ENCODE results near the gene RAB7A.
"Not testable (repeated sequence)": the region's sequence is repeated elsewhere in the genome, so short reads cannot be mapped to it uniquely, and the experiment has no call there.

The RAB7A gene

DNA sequence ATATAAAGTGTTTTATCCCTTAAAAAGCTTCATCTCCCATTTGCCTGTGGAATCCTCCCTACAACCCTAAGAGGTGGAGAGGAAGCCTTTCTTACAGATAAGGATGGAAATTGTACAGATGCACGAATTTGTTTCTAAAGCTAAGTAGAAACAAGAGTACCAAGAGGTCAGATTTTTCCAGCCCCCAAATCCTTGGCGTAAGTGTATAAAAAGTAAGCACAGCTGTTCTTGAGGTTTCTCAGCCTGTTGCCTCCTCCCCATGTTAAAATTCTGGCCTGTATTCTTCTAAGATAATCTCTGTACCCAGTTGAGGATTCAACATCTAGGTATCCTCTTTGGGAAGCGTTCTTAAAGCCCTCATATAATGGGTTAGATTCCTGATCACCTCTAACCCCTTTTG, 34.9 kb downstream of the RAB7A start:
- DNase-seq, result no peak

DNA sequence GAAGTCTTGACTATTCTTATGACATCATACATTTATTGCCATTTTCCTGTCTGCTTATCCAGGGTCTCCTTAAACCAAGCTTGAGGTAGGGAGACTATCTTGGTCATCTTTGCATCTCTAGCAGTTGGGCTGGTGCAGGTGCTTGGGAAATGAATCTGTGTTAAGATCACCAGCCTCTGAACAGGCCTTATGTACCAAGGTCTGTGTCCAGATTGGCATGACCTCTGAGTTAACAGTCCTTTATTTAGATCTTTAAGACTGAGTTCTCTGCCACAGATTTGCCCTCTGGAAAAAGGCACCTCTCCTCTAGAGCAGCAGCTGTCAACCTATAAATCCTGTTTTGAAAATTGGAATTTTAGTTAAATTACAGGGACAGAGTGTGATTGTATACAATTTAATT, 35.4 kb downstream of the RAB7A start:
- DNase-seq, result no peak

DNA sequence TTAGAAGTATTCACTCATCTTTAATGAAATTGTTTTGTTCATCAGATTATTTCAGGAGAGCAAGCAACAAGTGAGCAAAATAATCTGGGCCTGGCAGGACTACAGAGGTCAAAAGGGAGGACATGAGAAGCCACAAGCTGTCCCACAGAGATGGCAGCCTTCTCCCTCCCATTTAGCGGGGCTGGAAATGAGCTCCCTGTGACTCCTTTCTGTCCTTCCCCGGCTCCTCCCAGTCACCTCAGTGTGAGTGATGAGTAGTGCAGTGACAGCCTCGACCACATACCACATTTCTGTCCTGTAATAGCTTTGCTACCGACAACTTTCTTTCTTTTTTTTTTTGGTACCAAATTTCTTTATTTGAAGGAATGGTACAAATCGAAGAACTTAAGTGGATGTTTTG, 38.0 kb downstream of the RAB7A start:
- DNase-seq, result no peak

DNA sequence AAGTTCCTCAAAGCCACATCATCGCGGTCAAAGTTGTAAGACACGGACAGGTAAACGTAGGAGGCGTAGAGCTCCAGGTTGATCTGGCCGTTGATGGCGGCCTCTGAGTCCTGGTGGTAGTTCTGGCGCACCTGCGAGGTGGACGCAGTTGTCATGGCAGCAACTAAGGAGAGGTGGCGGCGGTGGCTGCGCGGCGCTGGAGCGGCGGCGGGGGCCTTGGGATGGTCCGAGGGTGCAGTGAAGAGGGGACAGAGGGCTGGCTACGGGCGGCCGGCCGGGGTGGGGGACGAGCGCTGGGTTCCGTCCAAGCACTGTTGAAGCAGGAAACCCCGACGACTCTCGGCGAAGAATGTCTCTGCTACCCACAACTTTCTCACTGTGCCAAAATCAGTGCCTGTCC, 38.9 kb downstream of the RAB7A start:
- DNase-seq, result no peak

DNA sequence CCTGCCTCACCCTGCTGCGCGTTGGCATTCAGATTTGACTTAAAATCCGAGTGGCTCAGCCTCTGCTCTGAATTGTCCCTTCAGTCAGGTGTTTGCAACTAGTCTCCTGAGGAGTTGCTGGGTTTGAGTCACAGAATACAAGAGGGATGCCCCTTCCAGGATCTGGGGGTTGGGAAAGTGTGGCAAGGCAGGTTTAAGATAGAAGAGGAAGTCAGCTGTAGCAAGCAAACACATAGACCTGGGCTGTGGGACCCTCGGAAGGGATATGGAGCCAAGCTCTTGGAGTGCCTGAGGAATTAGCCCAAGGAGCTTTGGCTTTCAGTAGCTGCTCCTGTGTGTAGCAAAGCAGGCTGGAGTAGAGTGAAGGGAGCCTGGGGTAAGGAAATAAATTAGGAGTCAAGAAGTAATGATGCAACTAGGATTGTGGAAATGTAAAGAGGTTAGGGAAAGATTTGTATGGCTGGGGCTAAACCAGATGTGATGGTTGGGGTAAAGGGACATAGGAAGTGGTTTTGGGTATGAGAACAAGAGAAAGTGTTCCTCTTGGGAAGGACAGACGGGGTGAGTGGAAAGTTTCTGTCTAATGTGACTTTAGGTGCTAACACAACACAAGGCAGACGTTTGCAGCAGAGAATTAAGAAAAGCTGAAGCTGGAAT, 41.2 kb downstream of the RAB7A start:
- no peak for DNase-seq

DNA sequence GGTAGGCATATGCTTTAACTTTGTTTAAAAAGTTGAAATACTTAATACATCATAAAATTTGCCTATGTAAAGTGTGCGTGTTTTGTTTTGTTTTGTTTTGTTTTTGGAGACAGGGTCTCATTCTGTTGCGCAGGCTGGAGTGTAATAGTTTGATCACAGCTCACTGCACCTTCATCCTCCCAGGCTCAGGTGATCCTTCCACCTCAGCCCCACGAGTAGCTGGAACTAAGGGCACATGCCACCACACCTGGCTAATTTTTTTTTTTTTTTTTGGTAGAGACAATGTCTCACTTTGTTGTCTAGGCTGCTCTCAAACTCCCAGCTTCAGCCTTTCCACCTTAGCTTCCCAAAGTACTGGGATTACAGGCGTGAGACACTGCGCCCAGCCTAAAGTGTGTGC, 42.5 kb downstream of the RAB7A start:
- DNase-seq, result no peak

DNA sequence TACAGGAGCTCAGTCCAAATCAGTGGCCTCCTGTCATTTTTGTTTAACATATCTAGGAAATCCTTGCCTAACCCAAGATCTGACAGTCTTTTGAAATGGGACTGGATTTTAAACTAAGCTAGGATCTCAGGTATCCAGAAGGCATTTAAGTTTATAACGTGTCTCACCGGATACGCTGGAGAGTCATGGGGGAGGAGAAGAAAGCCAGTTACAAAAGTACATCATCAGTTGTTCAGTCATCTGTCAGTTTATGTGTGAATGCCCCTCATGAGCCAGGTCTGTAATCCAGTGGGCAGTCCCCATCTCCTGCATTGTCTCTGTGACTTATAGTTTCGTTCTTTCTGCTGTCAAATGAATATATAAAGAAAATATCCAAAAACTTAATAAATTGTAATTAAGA, 44.4 kb downstream of the RAB7A start:
- DNase-seq, result no peak

DNA sequence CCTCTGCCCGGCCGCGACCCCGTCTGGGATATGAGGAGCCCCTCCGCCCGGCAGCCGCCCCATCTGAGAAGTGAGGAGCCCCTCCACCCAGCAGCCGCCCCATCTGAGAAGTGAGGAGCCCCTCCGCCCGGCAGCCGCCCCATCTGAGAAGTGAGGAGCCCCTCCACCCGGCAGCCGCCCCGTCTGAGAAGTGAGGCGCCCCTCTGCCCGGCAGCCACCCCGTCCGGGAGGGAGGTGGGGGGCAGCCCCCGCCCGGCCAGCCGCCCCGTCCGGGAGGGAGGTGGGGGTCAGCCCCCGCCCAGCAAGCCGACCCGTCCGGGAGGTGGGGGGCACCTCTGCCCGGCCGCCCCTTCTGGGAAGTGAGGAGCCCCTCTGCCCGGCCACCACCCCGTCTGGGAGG, 47.2 kb downstream of the RAB7A start:
- not testable (repeated sequence) for DNase-seq

DNA sequence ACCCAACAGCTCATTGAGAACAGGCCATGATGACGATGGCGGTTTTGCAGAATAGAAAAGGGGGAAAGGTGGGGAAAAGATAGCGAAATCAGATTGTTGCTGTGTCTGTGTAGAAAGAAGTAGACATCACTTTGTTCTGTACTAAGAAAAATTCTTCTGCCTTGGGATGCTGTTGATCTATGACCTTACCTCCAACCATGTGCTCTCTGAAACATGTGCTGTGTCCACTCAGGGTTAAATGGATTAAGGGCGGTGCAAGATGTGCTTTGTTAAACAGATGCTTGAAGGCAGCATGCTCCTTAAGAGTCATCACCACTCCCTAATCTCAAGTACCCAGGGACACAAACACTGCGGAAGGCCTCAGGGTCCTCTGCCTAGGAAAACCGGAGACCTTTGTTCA, 47.6 kb downstream of the RAB7A start:
- DNase-seq, result not testable (repeated sequence)

DNA sequence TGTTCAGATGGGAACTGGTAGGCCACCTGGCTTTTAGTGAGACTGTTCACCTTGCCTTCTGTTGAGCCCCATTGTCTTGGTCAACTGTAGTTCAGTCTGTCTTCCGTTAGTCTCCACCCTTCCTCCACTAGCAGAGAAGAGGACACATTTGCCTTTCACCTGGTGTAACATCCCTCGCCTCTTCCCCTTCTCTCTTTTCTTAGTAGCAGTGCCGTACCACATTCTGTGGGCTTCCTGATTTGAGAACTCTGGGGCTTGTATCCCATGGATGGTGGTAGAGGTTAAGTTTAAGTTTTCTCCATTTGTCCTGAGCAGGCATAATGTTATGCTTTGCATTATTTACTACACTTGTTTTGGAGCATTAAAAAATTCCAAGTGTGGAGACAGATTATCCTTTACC, 49.3 kb downstream of the RAB7A start:
- DNase-seq, result no peak

DNA sequence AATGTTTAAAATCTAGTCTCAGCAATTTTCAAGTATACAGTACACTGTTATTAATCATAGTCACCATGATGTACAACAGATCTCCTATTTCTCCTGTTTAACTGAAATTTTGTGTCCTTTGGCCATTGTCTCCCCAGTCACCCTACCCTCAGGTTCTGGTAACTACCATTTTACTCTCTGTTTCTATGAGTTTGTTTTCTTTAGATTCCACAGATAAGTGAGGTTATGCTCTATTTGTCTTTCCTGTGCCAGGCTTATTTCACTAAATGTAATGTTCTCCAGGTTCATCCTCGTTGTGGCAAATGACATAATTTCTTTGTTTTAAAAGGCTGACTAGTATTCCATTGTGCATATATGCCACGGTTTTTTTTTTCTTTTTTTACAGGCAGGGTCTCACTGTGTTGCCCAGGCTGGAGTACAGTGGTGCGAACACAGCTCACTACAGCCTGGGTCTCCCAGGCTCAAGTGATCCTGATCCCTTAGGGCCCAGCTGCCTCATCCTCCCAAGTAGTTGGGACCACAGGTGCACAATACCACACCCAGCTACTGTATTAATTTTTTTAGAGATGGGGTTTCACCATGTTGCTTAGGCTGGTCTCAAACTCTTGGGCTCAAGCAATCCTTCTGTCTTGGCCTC, 50.0 kb downstream of the RAB7A start:
- DNase-seq, result no peak

DNA sequence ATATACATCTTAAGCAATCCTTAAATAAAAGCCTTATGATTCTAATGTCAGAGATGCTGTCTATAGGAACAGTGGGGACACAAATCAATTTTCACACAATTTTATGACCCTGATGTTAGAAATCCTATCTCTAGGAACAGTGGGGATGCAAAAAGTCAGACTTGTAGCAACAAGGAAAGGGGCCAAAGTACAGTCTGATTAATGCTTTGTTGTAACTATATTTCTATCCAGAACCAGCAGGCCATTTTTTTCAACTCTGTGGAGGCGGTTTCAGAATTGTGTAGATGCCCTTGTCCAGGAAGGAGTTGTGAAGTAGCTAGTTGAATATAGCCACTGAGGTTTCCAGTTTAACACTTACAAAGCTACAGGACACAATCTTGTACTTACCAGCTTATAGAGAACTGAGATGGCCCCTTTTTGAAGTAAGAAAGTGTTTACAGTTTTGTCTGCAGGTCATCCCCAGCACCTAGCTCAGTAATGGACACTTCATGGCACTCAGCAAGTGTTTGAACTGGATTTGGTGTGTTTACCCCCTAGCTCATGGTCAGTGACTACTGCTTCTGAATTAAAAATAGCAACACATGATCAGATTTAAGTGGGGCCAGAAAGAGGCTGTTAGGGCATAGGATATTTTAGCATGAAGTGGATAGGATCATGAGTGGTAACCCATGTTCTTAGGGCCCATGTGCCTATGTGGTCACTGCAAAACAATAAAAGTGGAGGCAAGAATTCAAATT, 54.3 kb downstream of the RAB7A start:
- no peak for DNase-seq

DNA sequence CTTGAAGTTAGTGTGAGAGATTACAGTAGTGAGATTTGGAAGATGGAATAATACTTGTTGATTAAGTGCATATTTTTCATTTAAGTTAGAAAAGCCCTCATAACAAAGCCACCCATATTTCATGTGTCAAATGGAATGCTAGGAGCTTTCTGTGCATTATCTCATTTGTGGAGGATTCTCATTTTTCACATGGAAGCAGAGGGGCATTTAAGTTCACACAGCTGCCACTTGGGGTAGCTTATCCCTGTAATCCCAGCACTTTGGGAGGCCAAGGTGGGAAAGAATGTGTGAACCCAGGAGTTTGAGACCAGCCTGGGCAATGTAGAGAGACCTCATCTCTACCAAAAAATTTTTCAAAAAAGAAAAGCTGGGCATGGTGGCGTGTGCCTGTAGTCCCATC, 55.2 kb downstream of the RAB7A start:
- no peak for DNase-seq

DNA sequence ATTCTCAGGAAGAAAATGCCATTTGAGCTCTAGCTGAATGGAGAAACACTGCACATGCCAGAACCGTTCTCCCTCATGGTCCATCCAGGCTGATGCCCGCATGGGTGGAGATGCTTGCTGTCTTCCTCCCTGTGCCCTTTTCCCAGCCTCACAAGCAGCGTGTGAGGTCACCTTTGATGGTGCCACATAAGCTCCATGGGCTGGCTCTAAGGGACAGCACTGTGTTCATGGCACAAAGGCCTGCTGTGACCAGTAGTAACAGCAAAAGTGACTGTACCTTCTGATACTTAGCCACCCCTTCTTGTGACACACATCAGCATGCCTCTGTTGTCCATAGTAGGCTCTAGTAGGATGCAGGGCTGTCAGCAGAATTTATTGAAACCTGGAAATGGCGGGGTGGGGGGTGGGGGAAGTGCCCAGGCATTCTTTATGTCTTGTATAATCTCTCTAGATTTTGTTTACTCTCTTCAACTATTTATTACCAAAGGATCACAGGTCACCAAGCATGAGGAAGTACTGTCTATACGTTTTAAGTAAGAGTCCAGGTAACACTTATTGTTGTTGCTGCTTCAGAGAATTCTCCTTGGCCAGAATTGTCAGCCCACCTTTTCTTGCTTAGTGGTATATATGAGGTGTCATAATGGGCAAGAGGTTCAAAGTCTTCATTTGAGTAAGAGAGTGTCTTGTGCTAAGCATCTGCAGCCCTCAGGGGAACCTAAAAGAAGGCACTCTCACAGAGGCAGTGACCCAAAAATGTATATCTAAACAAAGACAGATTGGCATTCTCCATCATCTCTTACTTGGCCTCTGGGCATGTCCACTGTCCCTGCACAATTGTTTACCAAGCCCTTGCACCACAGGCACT, 56.5 kb downstream of the RAB7A start:
- DNase-seq, result no peak

DNA sequence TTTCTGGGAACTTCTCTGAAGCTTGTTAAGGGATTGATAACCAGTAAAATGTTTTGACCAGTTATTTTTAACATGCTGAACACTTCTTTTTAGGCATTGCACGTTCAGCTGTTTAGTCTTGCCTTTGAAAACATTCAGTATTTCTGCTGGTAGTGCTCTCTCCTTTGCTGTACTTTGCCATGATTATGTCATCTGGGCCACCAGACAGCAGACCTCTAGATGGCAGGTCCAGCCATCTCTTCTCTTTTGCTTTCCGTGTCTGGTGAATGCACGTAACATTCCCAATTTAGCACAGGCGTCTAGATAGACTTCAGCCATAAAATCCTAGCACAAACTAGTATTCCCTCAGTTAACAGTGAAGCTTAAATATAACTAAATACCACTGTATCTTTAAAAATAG, 57.8 kb downstream of the RAB7A start:
- DNase-seq, result no peak

DNA sequence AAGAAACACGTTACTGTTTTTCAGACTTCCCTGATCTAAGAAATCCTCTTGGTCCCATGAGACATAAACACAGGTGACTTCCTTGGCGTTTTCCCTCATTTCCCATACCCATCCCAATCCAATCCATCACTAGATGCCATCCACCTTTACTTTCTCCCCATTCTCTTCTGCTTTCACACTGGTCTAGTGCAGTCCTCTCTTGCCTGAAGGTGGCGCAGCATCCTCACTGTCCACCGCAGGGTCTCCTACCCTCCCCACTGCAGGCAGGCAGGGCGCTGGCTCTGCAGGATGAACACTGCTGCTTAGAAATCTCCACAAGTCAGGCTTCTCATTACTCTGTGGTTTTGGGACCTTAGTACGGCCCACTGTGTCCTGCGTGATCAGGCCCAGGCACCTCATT, 58.2 kb downstream of the RAB7A start:
- no peak for DNase-seq

DNA sequence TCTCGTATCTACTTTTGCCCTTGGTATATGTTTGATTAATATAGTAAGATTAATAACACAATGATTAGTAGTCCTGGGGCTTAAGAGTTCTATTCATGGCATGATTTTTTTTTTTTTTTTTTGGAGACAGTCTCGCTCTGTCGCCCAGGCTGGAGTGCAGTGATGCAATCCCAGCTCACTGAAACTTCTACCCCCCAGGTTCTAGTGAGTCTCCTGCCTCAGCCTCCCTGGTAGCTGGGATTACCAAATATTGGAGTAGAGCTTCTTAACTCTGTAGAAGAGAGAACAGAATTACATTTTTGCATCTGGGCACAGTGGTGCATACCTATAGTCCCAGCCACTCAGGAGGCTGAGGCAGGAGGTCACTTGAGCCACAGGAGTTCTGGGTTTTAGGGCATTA, 58.9 kb downstream of the RAB7A start:
- DNase-seq, result no peak

DNA sequence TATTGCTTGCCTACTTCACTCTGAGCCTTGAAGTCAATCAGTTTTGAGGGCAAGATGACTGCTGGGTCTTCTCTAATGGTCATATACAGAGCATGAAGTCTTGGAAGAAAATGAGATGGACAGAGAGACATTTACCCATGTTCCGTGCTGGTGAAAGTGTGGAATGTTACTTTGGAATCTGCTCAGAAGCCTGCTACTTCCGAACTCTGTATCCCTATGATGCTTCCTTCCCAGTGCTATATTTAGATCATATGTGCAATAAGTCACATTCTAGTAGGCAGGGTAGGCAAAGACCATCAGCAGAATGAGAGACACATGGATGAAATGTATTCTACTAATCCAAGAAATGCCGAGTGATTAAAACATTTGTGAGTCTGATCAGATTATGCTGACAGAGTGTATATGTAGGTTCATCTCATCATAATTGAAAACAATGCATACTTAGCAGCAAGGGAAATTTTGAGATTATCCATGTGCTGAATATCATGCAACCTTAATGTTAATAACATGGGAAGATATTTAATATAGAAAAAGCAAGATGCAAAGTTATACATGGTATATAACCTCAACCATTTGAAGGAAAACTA, 60.5 kb downstream of the RAB7A start:
- DNase-seq, result no peak

DNA sequence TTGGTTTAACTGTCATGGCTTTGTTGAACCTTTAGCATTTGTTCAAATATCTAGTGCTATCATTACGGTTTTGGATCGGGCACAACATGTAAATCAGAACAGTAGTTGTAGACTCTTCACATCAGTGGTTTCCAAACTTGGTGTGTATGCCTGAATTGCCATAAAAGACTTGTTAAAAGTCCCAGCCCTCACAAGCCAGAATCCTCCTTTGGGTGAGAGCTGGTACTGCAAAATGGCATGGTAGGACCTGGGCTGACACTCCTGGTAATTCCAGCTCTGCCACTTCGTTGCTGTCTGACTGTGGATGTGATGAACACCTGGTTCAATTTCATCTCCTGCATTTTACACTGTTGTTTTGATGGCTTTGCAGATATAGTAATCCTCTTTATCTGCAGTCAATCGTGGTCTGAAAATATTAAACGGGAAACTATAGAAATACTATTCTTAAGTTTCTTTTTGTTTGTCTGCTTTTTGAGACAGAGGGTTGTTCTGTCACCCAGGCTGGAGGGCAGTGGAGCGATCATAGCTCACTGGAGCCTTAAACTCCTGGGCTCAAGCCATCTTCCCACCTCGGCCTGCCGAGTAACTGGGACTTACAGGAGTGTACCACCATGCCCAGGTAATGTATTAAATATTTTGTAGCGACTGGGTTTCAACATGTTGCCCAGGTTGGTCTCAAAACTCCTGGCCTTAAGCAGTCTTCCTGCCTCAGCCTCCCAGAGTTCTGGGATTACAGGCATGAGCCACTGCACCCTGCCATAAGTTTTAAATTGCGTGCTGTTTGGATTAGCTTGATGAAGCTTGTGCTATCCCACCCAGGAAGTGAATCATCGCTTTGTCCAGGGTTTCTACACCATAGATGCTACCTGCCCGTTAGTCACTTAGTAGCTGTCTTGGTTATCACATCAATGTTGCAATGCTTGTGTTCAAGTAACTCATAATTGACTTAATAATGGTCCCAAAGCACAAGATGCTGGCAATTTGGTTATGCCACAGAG, 61.6 kb downstream of the RAB7A start:
- DNase-seq, result no peak

DNA sequence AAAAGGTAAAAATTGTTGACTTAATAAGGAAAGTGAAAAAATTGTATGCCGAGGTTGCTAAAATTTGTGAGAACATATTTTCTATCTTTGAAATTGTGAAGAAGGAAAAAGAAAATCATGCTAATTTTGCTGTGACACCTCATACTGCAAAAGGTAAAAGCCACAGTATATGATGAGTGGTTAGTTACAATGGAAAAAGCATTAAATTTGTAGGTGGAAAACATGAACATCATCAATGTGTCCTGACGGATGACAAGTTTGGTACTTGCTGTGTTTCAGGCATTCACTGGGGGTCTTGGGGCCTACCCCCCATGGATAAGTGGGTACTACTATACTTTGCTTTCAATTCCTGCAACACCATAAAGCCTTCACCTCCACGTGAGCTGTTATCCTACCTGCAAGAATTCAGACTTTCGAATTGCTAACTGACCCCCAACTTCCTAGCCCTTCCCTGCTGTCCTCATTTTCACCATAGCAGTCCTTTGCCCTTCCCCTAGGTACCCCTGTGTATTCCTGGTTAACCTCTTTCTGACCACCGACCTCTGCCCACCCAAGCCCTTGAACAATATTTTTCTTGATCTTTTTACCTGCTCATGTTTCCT, 62.4 kb downstream of the RAB7A start:
- no peak for DNase-seq

DNA sequence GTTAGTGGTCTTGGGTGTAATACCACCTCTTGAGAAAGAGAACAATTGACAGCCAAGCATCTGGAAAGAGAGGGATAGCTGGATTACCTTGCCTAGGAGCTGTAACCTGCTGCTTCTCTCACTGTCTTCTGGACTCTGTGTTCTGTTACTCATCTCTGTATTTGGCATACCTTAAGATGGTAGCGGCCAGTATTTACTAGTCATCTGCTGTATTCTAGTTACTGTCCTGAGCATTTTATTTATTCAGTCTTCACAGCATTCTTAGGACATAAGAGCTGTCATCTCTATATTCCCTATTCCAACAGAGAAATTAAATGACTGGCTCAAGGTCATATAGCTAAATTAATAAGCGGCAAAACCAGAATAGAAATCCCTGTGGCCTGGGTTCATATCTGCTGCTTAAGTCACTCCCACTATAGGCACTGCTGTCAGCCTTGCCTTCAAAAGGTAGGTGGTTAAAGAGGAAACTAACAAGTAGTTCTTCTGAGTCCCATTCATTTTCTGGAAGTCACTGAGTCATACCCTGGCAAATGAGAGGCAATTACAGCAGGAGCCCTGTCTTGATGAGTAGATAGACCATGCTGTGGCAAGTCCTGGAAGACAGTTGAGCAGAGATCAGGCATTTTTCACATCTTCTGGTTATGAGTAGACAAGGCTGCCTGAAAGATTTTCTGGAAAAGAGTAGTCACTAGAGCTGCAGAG, 68.2 kb downstream of the RAB7A start:
- no peak for DNase-seq
